COLO668 (cell line): Measurements from ENCODE around the gene SPTB.

Experiments
- DNase-seq: peaks from one replicate; lab custom pipeline; 2025; ENCODE audit not compliant: unreplicated experiment; lab: John Stamatoyannopoulos, UW

Gene SPTB

DNA sequence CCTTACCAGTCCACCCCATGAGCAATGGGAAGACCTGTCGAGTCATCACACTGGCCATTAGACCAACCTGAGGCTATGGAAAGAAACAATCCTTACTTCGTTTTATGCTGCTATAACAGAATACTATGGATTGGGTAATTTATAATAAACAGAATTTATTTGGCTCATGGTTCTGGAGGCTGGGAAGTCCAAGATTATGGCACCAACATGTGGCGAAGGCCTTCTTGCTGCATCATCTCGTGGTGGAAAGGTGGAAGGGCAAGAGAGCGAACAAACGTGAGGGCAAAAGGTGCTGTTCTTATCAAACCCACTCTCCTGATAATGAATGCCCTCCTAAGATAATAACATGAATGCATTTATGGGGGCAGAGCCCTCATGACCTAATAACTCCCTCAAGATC, 9.6 kb upstream of the SPTB start:
- no peak for DNase-seq

DNA sequence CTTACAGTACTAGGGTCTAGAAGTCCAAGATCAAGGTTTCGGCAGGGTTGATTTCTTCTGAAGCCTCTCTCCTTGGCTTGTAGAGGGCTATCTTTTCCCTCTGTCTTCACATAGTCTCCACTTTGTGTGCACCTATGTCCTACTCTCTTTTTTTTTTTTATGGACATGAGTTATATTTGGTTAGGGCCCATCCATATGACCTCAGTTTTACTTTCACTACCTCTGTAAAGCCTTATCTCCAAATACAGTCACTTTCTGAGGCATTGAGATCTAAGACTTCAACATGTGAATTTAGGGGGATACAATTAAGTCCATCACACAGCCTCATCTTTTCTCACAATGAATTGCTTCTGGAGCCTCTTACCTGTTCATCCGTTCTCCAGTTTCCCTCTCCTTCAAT, 5.9 kb upstream of the SPTB start:
- DNase-seq: no peak

DNA sequence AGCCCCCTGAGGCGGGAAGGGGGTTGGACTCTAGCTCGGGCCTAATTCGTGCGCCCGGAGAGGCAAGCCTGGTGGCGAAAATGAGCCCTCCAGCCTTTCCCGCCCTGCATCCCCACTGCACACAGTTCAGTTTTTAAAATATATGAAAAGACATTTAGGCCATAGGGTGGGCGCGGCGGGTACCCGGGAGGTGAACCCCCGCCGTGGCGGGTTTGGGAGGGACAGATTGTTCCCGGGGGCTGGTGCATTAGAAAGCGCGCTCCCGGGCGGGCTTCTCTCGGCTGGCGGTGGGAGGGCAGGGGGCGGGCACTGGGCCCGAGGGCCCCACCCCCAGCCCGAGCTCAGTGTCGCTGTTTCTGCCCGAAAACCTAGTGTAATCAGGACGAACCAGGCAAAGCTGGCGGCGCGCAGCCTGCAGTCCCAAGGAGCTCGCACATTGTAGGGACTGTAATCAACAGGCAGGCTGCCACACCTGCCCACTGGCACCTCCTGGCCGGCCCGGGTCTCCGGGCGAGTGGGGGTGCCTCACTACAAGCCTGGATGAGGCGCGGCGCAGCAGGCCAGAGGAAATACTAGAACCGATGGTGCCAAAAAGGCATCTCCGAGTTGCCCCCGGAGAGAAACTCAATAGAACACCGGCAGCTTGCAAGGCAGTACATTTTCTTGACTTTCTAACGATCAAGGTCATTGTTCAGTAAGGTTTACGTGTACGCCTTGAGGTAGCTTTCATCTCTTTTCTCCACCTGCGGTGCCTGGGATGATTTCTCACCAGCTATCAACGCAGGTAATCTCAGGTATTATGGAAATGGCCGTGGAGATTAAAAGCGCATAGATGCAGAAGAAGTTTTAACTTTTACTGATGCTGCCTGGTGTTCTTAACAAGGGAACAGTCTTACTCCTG, 764 bp upstream of the SPTB start:
- peak; percentile 83 for DNase-seq

DNA sequence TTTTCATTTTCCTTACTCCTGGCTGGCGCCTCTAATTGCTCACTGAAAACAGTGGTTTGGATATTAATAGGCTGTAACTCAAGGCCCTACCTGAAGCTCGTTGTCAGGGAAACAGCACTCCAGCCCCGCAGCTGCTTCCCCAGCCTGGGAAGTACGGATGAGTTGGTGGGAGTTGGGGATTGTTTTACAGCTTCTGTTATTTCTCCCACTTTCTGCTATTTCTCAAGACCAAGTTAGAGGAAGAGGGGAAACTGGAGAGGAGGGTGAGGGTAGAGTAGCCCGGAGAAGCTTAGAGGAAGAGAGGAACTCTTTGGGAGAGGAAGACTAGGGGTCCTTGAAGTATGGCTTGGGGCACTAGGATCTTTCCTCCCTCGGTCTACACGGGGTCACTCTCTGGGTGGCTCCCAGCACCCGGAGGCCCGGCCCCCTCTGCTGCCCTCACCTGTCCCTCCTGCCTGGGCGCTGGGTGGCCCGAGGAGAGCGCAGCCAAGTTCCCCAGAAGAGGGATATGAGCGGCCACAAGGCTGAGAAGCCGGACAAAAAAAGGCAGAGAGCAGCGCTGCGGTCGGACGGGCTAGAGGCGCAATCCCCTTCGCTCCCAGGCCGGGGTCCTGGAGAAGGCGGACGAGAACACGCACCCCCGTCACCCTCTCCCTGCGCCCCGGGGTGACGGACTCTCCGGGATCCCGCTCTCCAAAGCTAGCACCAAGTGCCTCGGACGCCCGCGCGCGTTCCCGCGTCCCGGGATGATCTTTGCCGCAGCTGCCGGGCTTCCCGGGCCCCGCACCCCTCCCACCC, 671 bp downstream of the SPTB start:
- peak; percentile 76 for DNase-seq

DNA sequence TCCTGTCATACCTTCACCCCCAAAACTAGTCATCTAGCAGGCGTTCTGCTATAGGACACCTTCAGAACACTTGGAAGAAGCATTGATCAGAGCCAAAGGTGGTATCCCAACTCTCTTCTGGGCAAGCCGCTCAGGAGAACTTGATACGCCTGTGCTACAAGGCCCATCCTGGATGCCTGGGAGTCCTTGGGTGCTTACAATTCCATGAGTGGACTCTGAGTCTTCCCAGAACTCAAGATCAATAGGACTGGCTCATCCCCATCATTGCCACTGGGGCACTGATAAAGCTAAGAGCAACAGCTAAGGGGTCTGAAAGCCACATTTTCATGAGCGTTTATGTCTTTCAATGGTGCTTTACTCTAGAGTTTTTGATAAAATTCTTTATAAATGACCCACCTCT, 1.9 kb downstream of the SPTB start:
- no peak for DNase-seq

DNA sequence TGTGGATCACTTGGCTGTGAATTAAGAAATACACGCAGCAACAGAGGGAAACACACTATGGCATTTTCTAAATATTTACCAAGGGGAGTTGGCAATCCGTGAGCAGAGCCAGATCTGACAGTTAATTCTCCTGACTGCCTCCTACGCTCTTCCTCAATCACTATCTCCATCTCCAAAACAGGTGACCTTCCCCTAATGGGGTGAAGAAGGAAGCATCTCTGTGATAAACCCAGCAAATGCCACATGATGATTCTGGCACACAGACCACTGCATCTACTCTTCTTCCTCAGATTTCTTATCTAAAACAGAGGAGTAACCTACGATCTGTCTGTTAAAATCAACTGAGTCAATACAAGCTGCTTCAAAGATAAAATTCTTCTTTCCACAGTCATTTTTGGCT, 4.4 kb downstream of the SPTB start:
- DNase-seq: no peak

DNA sequence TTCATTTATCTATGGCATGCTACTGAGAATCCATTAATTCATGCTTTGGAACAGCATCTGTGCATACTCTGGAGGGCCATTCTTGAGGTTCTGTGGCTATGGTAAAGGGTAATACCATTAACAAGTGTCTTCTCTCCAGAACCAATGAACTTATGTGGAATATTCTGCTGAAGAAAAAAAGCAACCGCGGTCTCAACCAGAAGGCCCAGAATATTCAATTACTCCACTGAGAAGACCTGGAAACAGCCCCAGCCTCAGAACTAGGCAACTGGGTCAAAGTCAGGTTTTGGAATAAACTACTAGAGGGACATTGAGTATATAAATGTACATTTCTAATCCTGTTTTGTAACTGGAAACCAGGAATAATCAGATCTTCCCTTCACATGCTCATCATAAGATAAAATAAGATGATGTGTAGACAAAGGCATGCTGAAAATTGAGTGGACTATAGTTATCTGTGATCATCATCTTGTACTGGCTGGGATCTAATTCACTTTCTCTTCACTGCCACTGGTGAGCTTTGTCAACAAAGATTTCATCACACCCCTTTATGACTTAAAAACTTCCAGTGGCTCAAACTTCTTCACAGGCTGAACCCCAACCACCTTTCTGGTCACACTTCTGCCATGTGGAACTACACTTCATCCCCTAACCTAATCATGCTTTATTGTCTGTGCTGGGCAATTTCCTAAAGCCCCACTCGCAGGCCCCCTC, 6.0 kb downstream of the SPTB start:
- no peak for DNase-seq

DNA sequence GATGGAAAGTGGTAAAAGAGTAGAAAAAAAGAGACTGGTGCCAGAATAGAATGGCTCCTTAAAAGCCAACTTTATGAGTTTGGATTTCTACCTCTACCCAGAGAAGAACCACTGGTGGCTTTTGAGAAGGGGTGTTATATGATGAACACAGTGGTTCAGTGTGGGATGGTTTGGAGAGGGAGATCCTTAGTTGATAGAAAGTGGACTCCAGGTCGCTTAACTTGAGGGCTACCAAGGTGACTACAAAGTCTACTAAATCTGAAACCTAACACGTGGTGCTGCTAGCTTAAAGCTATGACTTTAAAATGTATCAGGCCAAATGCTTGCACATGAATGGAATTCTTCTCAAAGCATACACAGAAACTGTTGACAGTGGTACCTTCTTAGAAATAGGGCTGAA, 8.4 kb downstream of the SPTB start:
- DNase-seq: no peak

DNA sequence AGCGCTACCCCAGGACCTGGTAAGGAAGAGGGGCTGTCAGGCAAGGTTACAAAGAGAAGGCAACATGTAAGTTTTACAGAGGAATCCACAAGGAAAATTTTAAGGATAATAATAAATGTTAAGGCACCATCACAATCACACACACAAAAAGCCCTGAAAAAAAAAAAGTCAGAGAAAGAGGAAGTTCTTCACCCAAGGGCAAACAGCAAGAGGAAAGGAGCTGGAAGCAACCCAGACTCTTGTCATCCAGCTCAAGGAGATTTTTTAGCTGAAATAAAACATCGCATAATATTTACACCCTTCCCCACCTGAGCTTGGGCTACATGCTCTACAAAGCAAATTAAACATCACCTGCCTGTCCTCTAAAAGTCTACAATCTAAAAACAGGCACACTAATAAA, 9.5 kb downstream of the SPTB start:
- no peak for DNase-seq

DNA sequence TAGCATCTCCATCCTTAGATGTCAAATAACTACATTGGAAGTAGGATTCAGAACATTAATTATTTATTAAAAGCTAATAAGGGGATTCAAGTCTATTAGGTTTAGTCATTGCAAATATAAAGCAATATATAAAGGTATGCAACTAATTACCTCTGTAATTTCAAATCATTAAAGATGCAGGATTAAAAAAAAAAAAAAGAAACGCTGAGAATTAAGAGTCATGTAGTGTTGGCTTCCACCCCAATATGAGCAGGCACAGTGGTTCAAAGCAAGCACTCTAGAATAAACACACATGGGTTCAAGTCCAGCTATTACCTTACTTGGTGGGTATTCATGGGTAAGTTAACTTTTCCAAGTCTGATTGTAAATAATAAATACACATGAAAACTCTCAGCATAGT, 10.9 kb downstream of the SPTB start:
- DNase-seq: no peak

DNA sequence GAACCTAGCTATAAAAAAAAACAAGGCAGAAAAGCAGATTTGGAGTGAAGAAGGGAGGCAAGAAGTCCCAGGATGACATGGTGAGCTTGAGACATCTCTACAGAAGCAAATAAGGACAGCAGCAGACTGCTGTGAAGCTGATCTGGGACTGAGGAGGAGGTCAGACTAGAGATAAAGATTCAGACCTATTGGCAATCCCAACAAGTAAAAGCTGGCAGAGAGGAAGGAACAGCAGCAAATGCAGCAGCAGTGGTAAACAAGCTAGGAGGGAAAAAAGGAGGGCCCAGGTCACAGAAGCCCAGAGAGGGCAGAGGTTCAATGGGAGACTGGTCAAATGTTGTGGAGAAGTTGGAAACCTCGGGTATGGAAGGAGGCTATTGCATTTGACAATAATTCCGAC, 11.3 kb downstream of the SPTB start:
- DNase-seq: no peak

DNA sequence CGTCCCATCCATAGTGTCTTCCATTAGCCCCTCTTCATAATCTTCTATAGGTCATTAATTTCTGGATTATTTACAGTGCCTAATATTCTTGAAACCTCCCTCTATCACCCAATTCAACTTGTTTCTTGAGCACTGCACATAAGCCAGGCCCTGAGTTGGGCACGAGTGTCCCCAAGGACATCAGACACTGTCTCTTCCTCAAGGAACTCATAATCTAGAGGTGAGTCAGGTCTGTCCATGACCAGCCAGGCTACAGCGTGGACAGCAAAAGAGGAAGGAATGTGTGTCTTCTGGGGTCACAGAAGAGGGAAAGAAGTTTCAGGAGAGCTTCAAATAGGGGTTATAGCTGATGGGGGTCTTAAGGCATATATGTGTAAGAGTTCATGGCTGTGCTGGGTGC, 12.5 kb downstream of the SPTB start:
- DNase-seq: no peak

DNA sequence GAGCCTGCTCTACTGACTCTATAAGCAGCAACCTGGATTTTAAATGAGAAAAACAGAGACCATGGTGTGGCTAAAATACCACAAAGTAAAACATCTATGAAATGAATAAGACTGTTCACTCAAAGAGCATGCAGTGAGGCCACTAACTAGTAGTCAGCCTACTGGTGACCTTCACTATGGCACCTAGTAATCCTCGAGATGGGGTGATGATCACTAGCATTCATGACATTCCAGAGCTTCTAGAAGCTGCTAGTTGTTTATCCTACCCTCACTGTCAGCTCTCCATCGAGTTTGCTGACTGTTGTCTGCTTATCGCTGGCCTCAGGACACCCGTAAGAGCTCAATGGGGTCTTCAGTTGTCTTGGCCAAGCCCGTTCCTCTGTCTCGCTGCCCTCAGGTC, 13.7 kb downstream of the SPTB start:
- no peak for DNase-seq

DNA sequence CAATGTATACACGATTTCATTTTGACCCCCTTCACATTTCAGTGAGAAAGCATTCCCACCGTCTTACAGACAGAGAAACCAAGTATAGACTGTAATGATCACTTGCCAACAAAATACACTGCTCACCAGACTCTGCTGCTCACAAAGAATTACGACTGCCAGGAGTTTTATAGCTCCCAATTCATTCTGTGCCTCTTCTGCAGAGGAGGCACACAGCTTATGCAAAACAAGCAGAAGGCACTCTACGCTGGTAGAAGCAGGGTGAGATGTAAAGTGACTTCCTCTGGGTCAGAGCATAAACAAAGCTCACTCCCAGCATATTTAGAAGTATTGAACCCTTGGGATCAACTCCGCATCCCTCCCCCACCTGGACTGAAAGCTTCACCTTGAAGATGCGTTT, 14.6 kb downstream of the SPTB start:
- DNase-seq: no peak

DNA sequence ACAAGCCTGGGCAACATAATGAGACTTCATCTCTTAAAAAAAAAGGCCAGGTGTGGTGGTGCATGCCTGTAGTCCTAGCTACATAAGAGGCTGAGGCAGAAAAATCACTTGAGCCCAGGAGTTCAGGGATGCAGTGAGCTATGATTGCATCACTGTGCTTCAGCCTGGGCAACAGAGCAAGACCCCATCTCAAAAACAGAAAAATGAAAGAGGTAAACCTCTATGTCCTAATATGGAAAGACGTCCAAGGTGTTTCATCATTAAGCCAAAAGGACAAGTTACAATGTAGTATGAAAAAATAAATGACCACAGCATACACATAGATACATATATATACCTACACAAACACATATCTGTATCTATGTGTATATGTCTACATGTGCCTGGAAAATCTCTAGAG, 15.4 kb downstream of the SPTB start:
- DNase-seq: no peak

DNA sequence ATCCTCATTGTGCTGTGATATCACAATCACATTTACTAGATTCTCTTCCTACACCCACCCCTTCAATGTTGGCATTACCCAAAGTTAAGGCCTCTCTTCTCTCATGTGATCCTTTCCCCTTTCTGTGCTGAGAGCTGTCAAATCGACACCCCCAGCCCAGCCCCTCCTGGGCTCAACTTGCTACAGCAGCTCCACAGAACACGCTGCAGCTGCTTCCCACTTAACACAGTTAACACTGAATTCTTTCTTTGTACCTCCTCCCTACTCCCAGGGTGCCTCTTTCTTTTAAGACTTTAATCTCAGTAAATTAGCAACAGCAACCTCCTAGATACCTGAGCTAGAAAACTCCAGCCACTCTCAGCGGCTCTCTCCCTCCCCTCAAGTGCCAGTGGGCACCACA, 17.8 kb downstream of the SPTB start:
- no peak for DNase-seq

DNA sequence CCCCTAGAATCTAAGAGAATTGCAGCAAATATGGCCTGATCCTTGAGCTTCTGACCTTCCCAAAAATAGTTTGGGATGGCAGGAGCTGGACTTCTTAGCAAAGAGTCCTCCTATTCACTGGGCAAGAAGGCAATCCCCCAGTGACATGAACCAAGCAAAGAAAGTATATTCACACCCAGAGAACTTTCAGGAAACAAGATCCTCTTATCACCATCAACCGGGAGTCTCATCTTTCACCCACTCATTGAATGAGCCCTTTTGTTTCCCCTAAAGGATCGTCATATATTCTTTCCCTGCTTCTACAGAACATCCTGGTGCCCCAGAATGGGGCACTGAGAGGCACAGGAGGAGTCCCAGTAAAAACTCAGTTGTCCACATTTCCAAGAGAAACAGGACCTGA, 19.7 kb downstream of the SPTB start:
- DNase-seq: no peak

DNA sequence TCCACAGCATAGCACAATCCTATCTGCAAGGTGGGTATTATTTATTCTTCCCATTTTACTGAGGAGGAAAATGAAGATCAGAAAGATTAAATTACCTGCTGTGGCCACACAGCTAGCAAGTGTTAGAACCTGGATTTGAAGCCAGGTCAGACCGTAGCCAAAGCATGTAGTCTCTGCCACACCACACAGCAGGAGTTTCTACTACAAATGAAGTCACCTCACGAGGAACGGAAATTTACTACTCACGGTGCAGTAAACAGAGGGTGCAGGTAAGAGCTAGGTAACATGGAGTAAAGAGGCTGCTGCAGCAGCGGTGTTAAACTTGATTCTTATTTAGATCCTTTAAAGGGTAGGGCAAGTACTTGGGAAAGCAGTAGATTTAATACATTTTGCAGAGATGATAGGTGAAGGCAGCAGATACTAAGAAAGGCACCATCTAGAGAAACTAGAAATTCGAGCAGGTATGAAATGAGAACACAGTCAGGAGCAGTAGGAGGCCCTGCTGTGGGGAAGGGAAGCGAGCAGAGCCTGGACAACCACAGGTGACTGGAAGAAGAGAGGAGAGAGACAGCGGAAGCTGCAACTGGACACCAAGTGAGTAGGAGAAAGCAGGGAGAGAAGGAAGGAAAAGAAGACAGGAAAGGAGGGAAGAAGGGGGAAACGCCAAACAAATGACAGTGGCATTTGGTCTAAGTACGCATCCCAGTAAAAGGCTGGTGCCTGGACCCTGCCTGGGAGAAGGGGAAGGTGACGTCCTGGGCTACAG, 21.5 kb downstream of the SPTB start:
- no peak for DNase-seq

DNA sequence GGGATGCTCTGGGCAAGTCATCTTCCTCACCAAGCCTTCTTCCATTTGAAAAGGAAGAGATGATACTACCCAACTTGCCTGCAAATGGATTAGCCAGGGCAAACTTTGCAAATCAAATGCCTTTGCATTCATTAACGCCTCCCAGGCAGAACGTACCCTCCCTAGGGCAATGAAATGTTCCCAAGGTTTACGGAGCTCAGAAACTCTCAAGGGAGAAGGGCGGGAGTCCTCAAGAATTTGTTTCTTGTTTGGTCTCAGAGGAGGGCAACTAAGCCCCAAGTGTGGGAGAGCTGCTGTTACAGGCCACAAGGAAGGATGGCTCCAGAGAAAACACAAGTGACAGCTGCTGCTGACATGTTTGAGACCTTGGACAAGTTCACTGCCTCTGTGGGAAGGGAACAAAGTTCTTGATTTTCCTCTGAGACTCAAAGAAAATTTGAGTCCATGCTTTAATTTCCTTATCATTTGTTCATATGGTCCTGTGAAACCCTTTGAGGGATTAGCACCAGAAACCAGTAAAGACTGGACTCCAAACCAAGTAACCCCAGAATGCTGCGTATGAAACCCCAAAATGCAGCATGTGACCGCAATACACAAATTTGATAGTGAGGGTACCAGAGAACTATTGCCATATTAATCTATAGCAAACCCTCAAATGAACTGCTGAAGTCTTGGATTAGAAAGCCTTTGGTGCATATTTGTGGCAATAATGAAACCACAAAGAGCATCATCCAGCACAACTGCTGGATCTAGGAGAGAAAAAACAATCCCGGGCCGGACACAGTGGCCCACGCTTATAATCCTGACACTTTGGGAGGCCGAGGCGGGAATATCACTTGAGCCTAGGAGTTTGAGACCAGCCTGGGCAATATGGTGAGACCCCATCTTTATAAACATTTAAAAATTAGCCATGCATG, 22.9 kb downstream of the SPTB start:
- no peak for DNase-seq
